Peyer's patch (tissue), 4 donors: ENCODE data around the gene CGB8.

ENCODE experiments used
- POLR2A ChIP-seq, 2 donors: fragments of 450-650 bp; IDR thresholded peaks; one replicate each; pipeline ENCODE4 v1.5.1; 2017; ENCODE audit warnings: antibody characterized with exemption in 2 of 2, mild to moderate bottlenecking in 2 of 2, moderate library complexity in 2 of 2
- TF ChIP-seq, protein P1 (sequence below), 6 experiments: fragments of 450-650 bp in 4 of 6; fragments of 200-600 bp in 2 of 6; sonication (generic) in 1 of 6; IDR thresholded peaks; one replicate each; pipeline ENCODE4 v1.5.1; 2017 to 2019; ENCODE audit warnings: antibody characterized with exemption in 6 of 6, mild to moderate bottlenecking in 3 of 6, moderate library complexity in 1 of 6

DNA sequence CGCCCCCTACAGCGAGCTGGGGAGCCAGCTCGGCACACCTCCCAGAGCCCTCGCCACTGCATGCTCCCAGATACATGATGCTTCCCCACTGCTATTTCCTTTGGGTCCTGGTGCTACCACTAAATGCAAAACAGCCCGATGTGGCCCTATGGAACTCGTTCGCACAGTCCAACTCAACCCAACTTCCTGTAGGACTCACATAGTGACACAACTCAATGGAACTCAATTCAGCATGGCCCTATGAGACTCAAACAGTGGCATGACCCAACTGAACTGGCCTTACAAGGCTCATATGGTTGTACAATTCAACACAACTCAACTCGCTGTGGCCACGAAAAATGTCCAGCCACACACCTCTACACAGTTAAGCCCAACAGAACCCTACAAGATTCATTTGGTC lies 20.1 kb upstream of the CGB8 start:
- TF ChIP-seq POLR2A (IDR thresholded peaks at IDR 0.05): no peak
- TF ChIP-seq, protein P1, sequence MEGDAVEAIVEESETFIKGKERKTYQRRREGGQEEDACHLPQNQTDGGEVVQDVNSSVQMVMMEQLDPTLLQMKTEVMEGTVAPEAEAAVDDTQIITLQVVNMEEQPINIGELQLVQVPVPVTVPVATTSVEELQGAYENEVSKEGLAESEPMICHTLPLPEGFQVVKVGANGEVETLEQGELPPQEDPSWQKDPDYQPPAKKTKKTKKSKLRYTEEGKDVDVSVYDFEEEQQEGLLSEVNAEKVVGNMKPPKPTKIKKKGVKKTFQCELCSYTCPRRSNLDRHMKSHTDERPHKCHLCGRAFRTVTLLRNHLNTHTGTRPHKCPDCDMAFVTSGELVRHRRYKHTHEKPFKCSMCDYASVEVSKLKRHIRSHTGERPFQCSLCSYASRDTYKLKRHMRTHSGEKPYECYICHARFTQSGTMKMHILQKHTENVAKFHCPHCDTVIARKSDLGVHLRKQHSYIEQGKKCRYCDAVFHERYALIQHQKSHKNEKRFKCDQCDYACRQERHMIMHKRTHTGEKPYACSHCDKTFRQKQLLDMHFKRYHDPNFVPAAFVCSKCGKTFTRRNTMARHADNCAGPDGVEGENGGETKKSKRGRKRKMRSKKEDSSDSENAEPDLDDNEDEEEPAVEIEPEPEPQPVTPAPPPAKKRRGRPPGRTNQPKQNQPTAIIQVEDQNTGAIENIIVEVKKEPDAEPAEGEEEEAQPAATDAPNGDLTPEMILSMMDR (IDR thresholded peaks at IDR 0.05): no peak
